CD4-positive, alpha-beta T cell treated with Interferon gamma for 1 hour (primary cell): Measurements from ENCODE around the gene PRDX3.

Experiments used
- DNase-seq: peaks from one replicate; pipeline ENCODE4 v3.0.0-alpha.2; 2020

Gene PRDX3

GRCh38 chr10:119118231-119118630, 60.4 kb downstream of the PRDX3 start:
- no peak for DNase-seq
